AG04449 (cell line): Measurements from ENCODE around the gene GBA3.

Source experiments
- CTCF ChIA-PET: fragments of 350-600 bp; formaldehyde crosslinking; extraction: SDS; loops from one replicate; lab custom pipeline; 2021; ENCODE audit warnings: antibody characterized with exemption; lab: Yijun Ruan, JAX
- POLR2A ChIA-PET: fragments of 400-600, 350-600 bp; formaldehyde crosslinking; extraction: SDS; loops from one replicate; lab custom pipeline; 2020; ENCODE audit warnings: antibody characterized with exemption, inconsistent platforms; lab: Yijun Ruan, JAX
- DNase-seq: peaks from one replicate; pipeline ENCODE4 v3.0.0-alpha.2; 2010; ENCODE audit warnings: low read depth, low spot score
- H3K4me3 ChIP-seq: 2 replicates; pipeline ENCODE4 v1.5.1; 2011; ENCODE audit warnings: low read depth, mild to moderate bottlenecking, control low read depth, low read length
- TF ChIP-seq, protein P1 (sequence below): IDR thresholded peaks from one replicate; pipeline ENCODE4 v1.5.1; 2011; ENCODE audit warnings: mild to moderate bottlenecking, moderate library complexity, low read length, control low read depth, inconsistent platforms; ENCODE audit not compliant: insufficient read depth; ENCODE audit errors: missing control alignments

GBA3 gene

DNA sequence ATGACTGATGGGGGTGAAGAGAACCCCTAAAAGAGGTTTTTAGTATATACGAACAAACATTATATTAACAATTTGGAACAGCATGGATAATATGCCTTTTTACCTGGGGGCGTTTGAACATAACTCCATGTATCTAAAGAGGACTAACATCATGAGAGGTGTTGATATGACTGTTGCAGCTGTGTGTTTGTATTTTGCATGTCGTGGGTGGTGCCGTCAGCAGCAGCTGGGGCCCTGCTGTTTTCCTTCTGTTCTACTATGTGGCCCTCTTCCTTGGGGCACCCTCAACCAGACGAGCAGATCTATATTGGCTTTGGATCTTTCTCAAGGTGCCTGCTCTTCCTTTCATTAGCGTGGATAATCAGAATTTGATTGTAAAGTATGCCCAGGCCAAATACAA, 11.2 kb downstream of the GBA3 start:
- no peak overlapping the region for H3K4me3 ChIP-seq
- DNase-seq = no peak
- CTCF ChIA-PET = no interaction called here
- POLR2A ChIA-PET = no interaction called here
- TF ChIP-seq, protein P1, sequence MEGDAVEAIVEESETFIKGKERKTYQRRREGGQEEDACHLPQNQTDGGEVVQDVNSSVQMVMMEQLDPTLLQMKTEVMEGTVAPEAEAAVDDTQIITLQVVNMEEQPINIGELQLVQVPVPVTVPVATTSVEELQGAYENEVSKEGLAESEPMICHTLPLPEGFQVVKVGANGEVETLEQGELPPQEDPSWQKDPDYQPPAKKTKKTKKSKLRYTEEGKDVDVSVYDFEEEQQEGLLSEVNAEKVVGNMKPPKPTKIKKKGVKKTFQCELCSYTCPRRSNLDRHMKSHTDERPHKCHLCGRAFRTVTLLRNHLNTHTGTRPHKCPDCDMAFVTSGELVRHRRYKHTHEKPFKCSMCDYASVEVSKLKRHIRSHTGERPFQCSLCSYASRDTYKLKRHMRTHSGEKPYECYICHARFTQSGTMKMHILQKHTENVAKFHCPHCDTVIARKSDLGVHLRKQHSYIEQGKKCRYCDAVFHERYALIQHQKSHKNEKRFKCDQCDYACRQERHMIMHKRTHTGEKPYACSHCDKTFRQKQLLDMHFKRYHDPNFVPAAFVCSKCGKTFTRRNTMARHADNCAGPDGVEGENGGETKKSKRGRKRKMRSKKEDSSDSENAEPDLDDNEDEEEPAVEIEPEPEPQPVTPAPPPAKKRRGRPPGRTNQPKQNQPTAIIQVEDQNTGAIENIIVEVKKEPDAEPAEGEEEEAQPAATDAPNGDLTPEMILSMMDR = no peak

DNA sequence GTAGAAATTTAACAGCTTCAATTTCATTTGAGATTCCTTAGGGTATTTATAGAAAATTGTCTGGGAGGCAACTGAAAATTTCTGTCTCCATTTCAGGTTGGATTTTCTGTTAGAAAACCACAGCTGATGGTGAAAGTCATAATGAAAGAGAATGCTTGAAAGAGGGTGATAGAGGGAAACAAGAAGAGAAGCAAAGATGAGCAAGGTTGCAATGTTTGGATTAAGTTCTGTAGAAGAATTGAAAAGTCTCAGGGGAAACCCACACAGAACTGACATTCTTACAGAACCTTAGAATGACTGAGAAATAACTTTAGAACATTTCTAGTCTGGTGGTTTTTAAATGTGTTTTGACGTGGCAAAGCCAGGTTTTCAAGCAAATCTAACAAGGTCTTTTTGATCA, 14.7 kb downstream of the GBA3 start:
- CTCF ChIA-PET = interaction anchor here (1.0 kb wide), 1 partner anchor 17 kb away, joined by 3 read pairs; no protein-coding TSS in a partner anchor

DNA sequence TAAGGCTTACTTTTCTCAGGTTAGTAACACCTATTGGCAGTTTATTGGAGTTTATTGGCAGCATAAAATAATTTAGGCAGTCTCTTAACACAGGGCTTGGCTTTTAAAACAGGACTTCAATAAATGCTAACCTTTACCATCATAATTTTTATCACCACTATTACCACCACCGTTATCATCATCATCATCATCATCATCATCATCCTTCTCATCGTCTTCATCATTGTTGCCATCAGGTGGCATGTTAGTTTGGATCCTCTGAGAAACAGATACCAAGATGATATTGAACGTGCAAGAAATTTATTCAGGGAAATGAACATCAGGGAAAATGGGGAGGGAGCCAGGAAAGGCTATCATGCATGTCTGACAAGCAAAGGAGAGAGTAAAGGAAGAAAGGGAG, 16.2 kb downstream of the GBA3 start:
- H3K4me3 ChIP-seq = no peak overlapping the region
- ChIA-PET POLR2A (no interaction called here), CTCF (interaction anchor here (1.0 kb wide), 1 partner anchor 18 kb away, joined by 3 read pairs; no protein-coding TSS in a partner anchor)
- DNase-seq = no peak
- TF ChIP-seq, protein P1 = no peak

More for the DNA sequence above, 14.7 kb downstream of the GBA3 start:
- POLR2A ChIA-PET = no interaction called here
- TF ChIP-seq, protein P1 = no peak
- H3K4me3 ChIP-seq = no peak overlapping the region
- DNase-seq = no peak

DNA sequence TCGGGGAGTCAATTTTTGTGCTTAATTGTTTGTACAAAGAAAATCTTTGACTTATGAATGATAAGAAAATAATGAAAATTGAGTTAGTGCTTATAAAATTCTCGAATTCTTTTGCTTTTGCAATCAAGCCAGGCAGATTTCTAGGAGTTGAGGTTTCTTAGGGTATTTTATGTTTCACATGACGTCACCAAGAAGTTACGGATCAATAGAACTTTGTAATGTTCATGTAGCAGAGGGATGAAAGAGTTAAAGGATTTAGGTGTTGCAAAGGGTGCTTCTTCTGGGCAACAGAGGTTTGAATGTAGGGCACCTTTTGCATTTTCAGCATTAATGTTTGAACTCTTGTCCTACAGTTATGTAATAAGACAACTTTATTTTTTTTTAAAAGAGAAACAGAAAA, 19.4 kb downstream of the GBA3 start:
- ChIA-PET POLR2A (no interaction called here), CTCF (no interaction called here)
- no peak for DNase-seq
- TF ChIP-seq, protein P1 = no peak
- H3K4me3 ChIP-seq = no peak overlapping the region

DNA sequence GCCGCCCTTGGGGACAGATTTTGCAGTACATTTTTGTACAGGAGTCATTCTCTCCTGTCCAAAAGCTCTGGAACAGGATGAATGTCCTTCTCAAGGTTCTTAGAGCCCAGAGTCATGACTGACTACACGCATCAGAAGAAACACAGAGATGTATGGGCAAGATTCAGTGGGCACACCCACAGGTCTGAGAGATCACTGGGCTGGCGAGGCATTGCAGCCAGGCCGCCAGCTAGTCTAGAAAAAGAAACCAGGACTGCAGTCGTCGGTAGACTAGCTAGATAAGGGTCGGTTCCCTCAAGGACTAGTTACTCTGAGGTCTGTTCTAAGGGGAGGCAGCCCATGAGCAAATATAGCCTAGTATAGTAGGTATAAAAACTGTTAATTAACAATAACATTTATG, 19.8 kb downstream of the GBA3 start:
- no peak overlapping the region for H3K4me3 ChIP-seq

DNA sequence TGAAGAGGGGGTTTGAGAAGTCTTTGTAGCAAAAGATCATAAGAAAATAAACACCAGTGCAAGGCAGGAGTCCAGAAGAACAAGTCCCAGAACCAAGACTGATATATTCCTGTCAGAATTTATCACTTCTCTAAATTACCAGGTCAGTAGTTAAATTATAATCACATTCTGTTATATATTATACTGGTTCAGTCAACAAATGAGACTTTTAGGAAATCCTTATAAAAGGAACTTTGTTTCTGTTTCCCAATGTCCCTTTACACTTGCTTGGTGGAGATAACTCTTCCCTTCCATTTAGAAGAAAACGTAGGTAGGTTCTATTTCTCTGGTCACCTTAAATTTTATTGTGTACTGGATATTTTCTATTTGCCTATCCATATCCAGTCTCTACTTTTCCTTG, 21.1 kb downstream of the GBA3 start:
- TF ChIP-seq, protein P1 = no peak
- DNase-seq = no peak
- CTCF ChIA-PET = no interaction called here
- no peak overlapping the region for H3K4me3 ChIP-seq
- POLR2A ChIA-PET = no interaction called here

More for the DNA sequence above, 19.8 kb downstream of the GBA3 start:
- no peak for DNase-seq
- POLR2A ChIA-PET = no interaction called here
- CTCF ChIA-PET = no interaction called here
- TF ChIP-seq, protein P1 = no peak
